HG02885 (cell line): ENCODE data around the gene NPL.
A peak's percentile ranks its signal among the peaks of the same experiment; 100 is the strongest.

Experiments used
- ATAC-seq: cut with Tn5 transposase; IDR thresholded peaks from one replicate; pipeline ENCODE4 v1.9.1; 2021; ENCODE audit warnings: mild to moderate bottlenecking; ENCODE audit not compliant: unreplicated experiment, poor library complexity

The NPL gene

GRCh38 chr1:182777386-182777785, 12.2 kb upstream of the NPL start:
- no peak for ATAC-seq

DNA sequence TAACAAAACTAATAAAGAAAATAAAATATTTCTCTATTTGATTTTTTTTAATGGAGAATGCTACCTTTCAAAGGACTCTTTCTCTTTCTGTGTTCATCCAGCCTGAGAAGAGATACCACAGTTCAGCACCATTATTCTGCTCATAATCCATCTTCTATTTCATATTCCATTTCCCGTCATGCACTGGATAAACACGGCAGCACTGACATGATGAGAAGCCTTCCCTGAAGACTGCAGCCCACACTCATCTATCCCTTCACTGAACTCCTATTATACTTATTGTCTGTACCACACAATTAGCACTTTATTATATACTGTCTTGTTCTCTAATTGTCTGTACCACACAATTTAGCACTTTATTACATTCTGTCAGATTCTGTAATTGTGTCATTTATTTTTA, 10.7 kb upstream of the NPL start:
- ATAC-seq: no peak

GRCh38 chr1:182779530-182779929, 10.0 kb upstream of the NPL start:
- no peak for ATAC-seq

- peak; percentile 76 for ATAC-seq
Measured at GRCh38 chr1:182781841-182782586, 7.6 kb upstream of the NPL start.

- no peak for ATAC-seq
Measured at GRCh38 chr1:182782587-182782913, 7.0 kb upstream of the NPL start.

DNA sequence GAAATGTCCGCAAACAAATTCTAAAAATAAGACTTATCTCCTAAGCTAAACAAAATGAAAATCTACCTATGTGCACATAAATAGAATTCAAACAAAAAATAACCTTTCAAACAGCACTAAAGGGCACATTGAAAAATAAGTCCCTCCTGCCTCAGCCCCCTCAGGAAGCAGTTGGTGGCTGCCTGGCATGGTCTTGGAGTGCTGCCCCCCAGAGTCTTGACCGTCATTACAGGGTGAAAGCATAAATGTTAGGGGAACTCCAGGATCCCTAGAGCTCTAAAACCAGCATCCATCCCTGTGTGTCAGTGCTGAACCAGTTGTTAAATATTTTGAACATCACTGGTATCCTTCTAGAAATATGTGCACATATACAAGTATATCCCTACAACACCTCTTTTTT, 6.5 kb upstream of the NPL start:
- no peak for ATAC-seq

DNA sequence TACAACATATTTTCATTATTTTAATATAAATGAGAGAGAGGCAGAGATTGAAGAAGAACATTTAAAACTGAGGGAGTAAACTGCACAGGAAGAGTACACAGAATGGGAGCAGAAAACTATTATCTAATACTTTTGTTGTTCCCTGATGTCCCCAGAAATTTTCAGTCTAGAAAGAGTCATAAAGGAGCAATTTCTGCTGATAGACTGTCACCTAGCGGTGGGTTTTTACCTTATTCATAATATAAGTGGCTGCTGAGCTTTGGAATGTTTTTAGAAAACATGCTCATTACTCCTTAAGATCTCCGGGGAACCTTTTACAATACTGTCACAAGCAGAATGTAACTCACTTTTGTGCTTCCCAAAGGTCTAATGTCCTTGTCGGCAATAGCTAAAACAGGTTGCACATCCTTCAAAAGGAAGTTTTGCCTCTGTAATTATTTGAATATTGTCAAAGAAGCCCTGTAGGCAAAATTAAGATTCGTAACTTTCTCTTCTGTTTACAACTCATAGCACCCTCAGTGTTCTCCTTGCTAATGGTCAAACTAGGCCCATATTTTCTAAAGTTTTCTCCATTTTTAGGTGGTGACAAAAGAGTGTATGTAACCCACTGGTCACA, 4.9 kb upstream of the NPL start:
- no peak for ATAC-seq

GRCh38 chr1:182785181-182785580, 4.4 kb upstream of the NPL start:
- ATAC-seq: no peak

DNA sequence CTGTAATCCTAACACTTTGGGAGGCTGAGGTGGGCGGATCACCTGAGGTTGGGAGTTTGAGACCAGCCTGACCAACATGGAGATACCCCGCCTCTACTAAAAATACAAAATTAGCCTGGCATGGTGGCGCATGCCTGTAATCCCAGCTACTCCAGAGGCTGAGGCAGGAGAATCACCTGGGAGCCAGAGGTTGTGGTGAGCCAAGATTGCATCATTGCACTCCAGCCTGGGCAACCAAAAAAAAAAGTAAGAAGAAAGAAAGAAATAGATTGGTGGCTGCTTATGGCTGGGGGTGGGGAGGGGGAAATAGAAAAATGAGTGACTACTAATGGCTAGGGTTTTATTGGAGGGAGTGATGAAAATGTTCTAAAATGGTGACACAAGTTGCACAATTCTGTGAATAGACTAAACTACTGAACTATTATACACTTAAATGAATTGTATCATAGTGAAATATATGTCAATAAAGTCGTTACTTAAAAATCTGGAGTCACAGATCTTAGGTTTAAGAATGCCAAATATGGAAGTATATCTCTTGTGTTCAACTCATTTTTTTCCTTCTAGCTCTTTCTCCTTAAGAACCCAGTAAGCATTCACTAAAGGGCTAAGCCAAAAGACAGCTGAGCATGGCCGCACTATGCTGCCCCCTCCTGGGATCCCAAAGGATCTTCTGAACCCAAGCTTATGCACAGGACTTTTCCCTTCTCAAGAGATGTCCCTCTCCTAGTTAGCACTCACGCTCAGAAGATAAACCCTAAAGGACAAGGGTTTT, 3.2 kb upstream of the NPL start:
- ATAC-seq: no peak

DNA sequence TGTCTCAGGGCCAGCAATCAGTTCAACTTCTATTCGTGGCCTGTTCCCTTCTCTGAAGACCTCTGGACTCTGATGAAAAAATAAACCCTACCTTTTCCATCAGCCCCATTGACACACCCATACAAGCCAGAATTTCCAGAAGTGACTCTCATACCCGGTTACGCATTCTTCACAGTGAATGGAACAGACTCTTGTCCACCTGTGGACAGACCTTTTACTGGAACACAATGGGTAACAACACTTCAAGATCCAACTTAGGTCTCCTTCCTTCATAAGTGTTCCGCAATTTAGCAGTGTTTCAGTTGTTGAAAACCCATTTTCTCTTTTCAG, 2.6 kb upstream of the NPL start:
- no peak for ATAC-seq

GRCh38 chr1:182791281-182792179, 2.0 kb downstream of the NPL start:
- no peak for ATAC-seq

DNA sequence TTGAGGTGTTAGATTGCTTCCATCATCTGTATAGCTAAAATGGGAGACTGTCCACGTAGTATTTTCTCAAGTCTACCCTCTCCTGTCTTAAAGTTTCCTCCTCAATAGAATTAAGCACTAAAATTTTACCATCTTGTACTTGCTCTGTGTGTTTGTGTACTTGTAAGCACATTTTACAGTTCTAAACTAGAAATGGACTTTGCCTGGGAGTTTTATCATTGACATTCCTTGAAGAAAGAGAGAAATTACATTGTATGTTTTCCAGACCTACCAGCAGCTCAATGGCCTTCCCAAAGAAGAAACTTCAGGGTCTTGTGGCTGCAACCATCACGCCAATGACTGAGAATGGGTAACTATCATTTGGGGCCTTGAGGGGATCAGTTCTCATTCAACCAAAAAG, 4.5 kb downstream of the NPL start:
- no peak for ATAC-seq

DNA sequence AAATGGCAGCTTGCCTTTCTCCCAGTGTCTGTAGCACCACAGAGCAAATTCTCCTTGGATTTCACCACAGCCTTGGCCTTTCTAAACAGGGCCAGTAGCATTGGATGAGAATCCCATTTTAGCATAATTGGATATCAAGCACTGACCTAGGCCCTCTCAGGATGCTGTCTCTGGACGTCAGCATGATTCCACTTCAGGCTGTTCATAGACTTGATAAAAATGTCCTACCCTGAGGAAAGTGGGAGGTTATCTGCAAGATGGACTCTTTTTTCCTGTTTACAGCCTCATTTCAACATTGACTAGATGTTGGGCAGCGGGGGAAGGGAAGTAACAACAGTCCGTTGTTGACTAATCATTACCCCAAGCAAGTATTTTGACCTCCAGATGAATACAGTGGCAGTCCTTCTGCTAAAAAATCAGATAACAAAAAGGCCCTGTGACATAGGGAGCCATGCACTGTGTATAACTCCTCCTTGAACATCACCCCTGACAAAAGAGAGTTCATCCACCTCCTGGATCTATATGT, 5.2 kb downstream of the NPL start:
- no peak for ATAC-seq

GRCh38 chr1:182795563-182796228, 6.1 kb downstream of the NPL start:
- no peak for ATAC-seq

DNA sequence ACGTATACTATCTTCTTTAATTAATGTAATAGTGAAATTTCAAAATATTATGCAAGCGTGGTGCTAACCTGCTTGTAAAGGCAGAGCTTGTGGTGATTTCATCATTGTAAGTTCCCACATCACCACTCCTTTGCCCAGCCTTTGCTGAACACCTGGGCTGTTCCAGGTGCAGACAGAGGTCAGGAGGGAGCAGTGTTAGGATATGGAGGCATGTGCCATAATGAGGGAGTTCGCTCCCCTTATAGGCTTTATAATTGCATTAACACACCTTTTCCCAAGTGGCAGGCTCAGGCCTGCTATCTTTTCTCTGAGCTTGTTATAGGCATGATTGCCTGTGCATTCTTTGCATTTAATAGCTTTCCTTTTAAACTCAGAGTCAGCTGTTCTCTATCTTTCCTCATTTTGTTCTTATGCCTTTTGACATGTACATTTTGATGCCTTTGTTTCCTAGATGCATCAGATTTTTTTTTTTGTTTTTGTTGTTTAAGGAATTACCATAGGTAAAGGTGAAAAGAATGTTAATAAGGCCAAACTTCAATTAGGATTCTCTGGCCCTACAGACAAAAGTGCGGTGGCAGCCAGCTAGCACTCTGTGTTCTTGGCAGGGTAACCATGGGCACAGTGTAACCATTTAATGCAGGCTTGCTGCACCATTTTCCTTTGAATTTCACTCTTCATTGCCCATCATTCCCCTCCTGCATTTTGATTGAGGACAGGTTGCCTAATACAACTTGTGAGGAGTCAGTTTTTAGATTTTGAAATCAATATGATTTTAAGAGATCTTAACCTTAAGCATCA, 12.6 kb downstream of the NPL start:
- no peak for ATAC-seq

GRCh38 chr1:182803846-182804245, 14.3 kb downstream of the NPL start:
- ATAC-seq: no peak

DNA sequence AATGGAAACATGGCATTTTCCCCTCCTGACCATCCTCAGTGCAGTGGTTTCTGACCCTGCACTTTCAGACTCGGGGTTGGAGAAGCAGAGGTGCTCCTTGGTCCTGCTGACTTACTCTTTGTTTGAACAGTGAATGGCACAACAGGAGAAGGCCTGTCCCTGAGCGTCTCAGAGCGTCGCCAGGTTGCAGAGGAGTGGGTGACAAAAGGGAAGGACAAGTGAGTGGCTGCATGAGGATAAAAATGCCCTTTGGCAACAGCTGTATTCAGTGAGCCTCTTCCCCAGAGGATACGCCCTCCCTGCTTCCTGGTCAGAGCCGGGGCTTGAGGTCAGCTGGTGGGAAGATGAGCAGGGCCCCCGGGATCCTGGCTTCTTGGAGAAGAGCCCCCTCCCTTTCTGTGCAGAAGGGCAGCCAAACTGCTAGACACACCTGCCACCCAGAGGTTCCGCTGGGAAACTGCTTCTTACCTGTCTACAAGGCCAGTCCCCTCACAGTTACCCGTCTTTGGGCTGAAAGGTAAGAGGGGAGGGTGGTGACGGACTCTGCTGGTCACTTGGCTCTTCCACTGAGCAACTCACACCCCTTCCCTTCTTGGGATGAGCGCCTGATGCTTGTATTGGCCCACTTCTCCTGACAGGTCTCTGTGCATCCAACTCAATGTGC, 16.6 kb downstream of the NPL start:
- ATAC-seq: no peak

DNA sequence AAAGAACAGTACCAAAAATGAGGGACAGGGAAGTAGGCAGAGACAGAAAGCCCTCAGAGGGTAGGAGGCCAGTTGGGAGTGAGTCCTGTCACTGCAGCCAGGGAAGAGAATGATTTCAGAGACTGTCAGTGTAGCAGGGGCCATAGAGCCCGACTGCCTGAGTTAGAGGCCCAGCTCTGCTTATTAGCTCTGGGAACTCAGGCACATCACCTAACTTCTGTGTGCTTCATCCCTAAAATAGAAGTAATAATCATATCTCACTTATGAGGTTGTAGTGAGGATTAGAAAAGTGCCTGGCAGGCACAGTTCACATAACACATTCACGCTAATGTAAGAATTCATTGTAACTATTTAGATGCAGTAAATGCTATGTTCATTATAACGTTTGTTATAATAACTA, 18.3 kb downstream of the NPL start:
- ATAC-seq: no peak
